Measurements from ENCODE around the gene AGGF1. TPM values are rescaled to one million over a fixed set of nuclear protein-coding genes. Genes with fewer than 3 reads are reported as not detected.
A peak's percentile ranks its signal among the peaks of the same experiment; 100 is the strongest.

AGGF1 gene
- total and polyA plus RNA-seq, 9 donors = 9.0 to 22.8 (median 16.5) TPM

- Histone ChIP-seq H3K4me3 (peak overlapping the region; percentile 72), H3K9me3 (no peaks in the 10 kb centered on the region), H3K36me3 (no peaks in the 10 kb centered on the region), H3K4me1 (ENCODE audit: insufficient read depth) (peaks cover 5% of the 10 kb centered on the region), H3K27me3 (no peaks in the 10 kb centered on the region), H3K27ac (peak overlapping the region in 1 of 2 donors; percentile 93)
- intact Hi-C loops (cut with DNase I) = no loop called here
- 10 to 21% (median 18%) methylated on average over 16 of the region's 16 CpGs for WGBS, 3 donors
- DNase-seq = peak; percentile 31 to 50 (median 44)
- TF ChIP-seq, protein P1, sequence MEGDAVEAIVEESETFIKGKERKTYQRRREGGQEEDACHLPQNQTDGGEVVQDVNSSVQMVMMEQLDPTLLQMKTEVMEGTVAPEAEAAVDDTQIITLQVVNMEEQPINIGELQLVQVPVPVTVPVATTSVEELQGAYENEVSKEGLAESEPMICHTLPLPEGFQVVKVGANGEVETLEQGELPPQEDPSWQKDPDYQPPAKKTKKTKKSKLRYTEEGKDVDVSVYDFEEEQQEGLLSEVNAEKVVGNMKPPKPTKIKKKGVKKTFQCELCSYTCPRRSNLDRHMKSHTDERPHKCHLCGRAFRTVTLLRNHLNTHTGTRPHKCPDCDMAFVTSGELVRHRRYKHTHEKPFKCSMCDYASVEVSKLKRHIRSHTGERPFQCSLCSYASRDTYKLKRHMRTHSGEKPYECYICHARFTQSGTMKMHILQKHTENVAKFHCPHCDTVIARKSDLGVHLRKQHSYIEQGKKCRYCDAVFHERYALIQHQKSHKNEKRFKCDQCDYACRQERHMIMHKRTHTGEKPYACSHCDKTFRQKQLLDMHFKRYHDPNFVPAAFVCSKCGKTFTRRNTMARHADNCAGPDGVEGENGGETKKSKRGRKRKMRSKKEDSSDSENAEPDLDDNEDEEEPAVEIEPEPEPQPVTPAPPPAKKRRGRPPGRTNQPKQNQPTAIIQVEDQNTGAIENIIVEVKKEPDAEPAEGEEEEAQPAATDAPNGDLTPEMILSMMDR (IDR thresholded peaks at IDR 0.05) = no peak
- TF ChIP-seq POLR2A (IDR thresholded peaks at IDR 0.05) (no peak), EP300 (IDR thresholded peaks at IDR 0.05) (no peak)
Observed at GRCh38 chr5:77087484-77088261, 57.5 kb downstream of the AGGF1 start.

GRCh38 chr5:77095189-77095588 is 65.0 kb downstream of the AGGF1 start:
- no peak for DNase-seq
- intact Hi-C loops (cut with DNase I) = no loop called here
- Histone ChIP-seq H3K27me3 (no peaks in the 10 kb centered on the region), H3K27ac (no peak overlapping the region), H3K4me3 (no peak overlapping the region), H3K4me1 (ENCODE audit: insufficient read depth) (no peaks in the 10 kb centered on the region), H3K36me3 (no peaks in the 10 kb centered on the region), H3K9me3 (no peaks in the 10 kb centered on the region)
- 93 to 97% (median 96%) methylated on average over 4 of the region's 4 CpGs for WGBS, 3 donors
- TF ChIP-seq, protein P1 (IDR thresholded peaks at IDR 0.05) = no peak
- TF ChIP-seq EP300 (IDR thresholded peaks at IDR 0.05) (no peak), POLR2A (IDR thresholded peaks at IDR 0.05) (no peak)

DNA sequence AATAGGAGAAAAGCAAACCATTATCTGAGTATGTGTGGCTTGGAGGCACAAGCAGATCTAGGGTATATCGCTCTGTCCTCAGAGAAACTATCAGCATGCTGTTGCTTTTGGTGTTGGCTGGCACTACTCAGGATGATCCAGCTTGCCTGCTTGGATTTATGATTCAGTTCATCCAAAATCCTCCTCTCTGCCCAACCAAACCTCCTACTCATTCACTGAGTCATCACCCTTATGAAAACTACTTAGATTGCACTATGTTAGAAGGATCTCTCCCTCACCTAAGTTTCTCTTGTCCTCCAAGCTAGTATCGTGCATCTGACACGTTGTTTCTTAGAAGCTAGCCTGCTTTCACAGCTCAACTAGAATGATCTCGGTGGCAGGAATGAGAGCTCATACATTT is 71.1 kb downstream of the AGGF1 start:
- Histone ChIP-seq H3K4me3 (no peak overlapping the region), H3K4me1 (ENCODE audit: insufficient read depth) (no peaks in the 10 kb centered on the region), H3K36me3 (no peaks in the 10 kb centered on the region), H3K9me3 (no peaks in the 10 kb centered on the region), H3K27ac (no peak overlapping the region), H3K27me3 (no peaks in the 10 kb centered on the region)
- WGBS, 3 donors = 66 to 74% (median 67%) methylated on average over 4 of the region's 4 CpGs
- TF ChIP-seq EP300 (IDR thresholded peaks at IDR 0.05) (no peak), POLR2A (IDR thresholded peaks at IDR 0.05) (no peak)
- TF ChIP-seq, protein P1 (IDR thresholded peaks at IDR 0.05) = no peak
- intact Hi-C loops (cut with DNase I) = no loop called here
- DNase-seq = no peak

- intact Hi-C loops (cut with DNase I) = no loop called here
- no peak overlapping the region for H3K4me3 ChIP-seq
- H3K27ac ChIP-seq = no peak overlapping the region
- no peaks in the 10 kb centered on the region for H3K36me3 ChIP-seq
- no peak for DNase-seq
- H3K27me3 ChIP-seq = no peaks in the 10 kb centered on the region
- WGBS, 3 donors = 84 to 95% (median 94%) methylated on average over 7 of the region's 7 CpGs
- no peaks in the 10 kb centered on the region for H3K4me1 ChIP-seq (ENCODE audit: insufficient read depth)
- no peaks in the 10 kb centered on the region for H3K9me3 ChIP-seq
- no peak for TF ChIP-seq POLR2A (IDR thresholded peaks at IDR 0.05)
- TF ChIP-seq EP300 (IDR thresholded peaks at IDR 0.05) = no peak
- TF ChIP-seq, protein P1 (IDR thresholded peaks at IDR 0.05) = no peak
Observed at GRCh38 chr5:77102549-77102948, 72.3 kb downstream of the AGGF1 start.

Measured in ovary (tissue), 9 donors.